Esophagus squamous epithelium (tissue), 4 donors: ENCODE results near the gene TSPAN33.

Source experiments
- POLR2A ChIP-seq, 4 donors: fragments of 450-650 bp; IDR thresholded peaks; one replicate each; pipeline ENCODE4 v1.6.1; 2017; ENCODE audit warnings: antibody characterized with exemption in 4 of 4, mild to moderate bottlenecking in 4 of 4, moderate library complexity in 3 of 4
- TF ChIP-seq, protein P1 (sequence below), 6 experiments: fragments of 450-650 bp in 4 of 6; fragments of 200-600 bp in 2 of 6; sonication (generic) in 2 of 6; IDR thresholded peaks; one replicate each; pipeline ENCODE4 v1.5.1; 2016 to 2019; ENCODE audit warnings: antibody characterized with exemption in 6 of 6, mild to moderate bottlenecking in 4 of 6, moderate library complexity in 4 of 6

DNA sequence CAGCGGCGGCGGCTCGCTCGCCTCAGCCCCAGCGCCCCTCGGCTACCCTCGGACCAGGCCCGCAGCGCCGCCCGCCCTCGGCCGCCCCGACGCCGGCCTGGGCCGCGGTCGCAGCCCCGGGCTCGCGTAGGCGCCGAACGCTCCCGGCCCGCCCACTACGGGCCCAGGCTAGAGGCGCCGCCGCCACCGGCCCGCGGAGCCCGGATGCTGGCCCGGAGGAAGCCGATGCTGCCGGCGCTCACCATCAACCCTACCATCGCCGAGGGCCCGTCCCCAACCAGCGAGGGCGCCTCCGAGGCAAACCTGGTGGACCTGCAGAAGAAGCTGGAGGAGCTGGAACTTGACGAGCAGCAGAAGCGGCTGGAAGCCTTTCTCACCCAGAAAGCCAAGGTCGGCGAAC lies 18.2 kb upstream of the TSPAN33 start:
- TF ChIP-seq, protein P1, sequence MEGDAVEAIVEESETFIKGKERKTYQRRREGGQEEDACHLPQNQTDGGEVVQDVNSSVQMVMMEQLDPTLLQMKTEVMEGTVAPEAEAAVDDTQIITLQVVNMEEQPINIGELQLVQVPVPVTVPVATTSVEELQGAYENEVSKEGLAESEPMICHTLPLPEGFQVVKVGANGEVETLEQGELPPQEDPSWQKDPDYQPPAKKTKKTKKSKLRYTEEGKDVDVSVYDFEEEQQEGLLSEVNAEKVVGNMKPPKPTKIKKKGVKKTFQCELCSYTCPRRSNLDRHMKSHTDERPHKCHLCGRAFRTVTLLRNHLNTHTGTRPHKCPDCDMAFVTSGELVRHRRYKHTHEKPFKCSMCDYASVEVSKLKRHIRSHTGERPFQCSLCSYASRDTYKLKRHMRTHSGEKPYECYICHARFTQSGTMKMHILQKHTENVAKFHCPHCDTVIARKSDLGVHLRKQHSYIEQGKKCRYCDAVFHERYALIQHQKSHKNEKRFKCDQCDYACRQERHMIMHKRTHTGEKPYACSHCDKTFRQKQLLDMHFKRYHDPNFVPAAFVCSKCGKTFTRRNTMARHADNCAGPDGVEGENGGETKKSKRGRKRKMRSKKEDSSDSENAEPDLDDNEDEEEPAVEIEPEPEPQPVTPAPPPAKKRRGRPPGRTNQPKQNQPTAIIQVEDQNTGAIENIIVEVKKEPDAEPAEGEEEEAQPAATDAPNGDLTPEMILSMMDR (IDR thresholded peaks at IDR 0.05), result no peak
- no peak for TF ChIP-seq POLR2A (IDR thresholded peaks at IDR 0.05)
